OCI-LY7 (cell line): ENCODE measurements around the gene SLC39A3.

Experiments used
- EZH2phosphoT487 ChIP-seq: fragments of 200-600 bp; sonication (generic); IDR thresholded peaks from 2 replicates; pipeline ENCODE4 v1.6.1; 2018; ENCODE audit warnings: low read depth, borderline replicate concordance, mild to moderate bottlenecking, mixed run types, antibody characterized with exemption, low read length, moderate library complexity, mixed read lengths
- TF ChIP-seq, protein P1 (sequence below): fragments of 200-600 bp; sonication (generic); conservative IDR thresholded peaks from 2 replicates; pipeline ENCODE4 v1.5.1; 2014; ENCODE audit warnings: mild to moderate bottlenecking, antibody characterized with exemption, low read length, moderate library complexity, mixed read lengths

DNA sequence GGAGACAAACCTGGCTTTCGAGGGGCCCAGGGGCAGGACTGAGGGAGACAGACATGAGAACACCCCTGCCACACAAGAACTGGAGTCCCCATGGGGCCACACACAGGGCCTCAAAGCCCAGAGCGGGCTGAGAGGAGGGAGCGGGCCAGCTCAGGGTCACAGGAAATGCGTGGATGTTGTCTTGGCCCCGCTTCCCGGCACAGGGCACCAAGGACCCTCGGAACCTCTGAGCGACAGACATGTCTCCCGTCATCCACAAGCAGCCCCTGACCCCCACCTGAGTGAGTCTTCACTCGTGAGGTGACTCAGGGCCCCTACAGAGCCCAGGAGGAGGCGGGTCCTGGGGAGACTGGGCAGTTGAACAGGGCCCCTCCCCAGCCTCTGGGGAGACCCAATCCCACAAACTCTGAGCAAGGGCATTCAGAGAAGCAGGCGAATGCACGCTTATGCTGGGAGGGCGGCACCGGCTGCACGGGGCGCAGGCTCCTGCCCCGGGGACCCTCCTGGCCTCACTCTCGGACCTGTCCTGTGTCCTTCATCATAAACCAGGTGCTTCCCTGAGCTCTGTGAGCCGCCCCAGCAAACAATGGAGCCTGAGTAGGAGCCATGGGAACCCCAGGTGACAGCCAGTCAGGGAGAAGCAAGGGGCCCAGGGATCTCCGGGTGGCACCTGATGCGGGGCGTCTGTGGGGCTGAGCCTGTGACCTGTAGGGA, 23.1 kb upstream of the SLC39A3 start:
- TF ChIP-seq, protein P1, sequence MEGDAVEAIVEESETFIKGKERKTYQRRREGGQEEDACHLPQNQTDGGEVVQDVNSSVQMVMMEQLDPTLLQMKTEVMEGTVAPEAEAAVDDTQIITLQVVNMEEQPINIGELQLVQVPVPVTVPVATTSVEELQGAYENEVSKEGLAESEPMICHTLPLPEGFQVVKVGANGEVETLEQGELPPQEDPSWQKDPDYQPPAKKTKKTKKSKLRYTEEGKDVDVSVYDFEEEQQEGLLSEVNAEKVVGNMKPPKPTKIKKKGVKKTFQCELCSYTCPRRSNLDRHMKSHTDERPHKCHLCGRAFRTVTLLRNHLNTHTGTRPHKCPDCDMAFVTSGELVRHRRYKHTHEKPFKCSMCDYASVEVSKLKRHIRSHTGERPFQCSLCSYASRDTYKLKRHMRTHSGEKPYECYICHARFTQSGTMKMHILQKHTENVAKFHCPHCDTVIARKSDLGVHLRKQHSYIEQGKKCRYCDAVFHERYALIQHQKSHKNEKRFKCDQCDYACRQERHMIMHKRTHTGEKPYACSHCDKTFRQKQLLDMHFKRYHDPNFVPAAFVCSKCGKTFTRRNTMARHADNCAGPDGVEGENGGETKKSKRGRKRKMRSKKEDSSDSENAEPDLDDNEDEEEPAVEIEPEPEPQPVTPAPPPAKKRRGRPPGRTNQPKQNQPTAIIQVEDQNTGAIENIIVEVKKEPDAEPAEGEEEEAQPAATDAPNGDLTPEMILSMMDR = no peak
- TF ChIP-seq EZH2phosphoT487 = no peak
